B cell (primary cell): Measurements from ENCODE around the gene KRT73. TPM values are rescaled to one million over a fixed set of nuclear protein-coding genes. Genes with fewer than 3 reads are reported as not detected.

Experiments
- ATAC-seq: fragments of 200-7000 bp; cut with Tn5 transposase; one replicate; pipeline ENCODE4 v1.10.0; 2021; ENCODE audit warnings: low read depth, mild to moderate bottlenecking, moderate number of reproducible peaks, moderate library complexity
- CTCF ChIA-PET: fragments of 350-600 bp; sonication (Branson Sonifier 250); formaldehyde crosslinking; loops from one replicate; lab custom pipeline; 2021; ENCODE audit warnings: antibody characterized with exemption, inconsistent platforms; lab: Charles Lee
- POLR2A ChIA-PET: fragments of 350-600 bp; sonication (Branson Sonifier 250); formaldehyde crosslinking; loops from one replicate; lab custom pipeline; 2021; ENCODE audit warnings: antibody characterized with exemption; lab: Charles Lee
- DNase-seq: peaks from one replicate; pipeline ENCODE4 v3.0.0; 2013
- H2AFZ ChIP-seq: 2 replicates; pipeline ENCODE4 v1.6.1; 2012; ENCODE audit warnings: mild to moderate bottlenecking, low read depth, low read length; ENCODE audit not compliant: insufficient read depth, poor library complexity, severe bottlenecking
- H3K27ac ChIP-seq, 2 donors: 1 replicate in 1 of 2; 2 replicates in 1 of 2; pipeline ENCODE4 v1.5.1; 2012 to 2013; ENCODE audit warnings: low read length in 2 of 2, mild to moderate bottlenecking in 2 of 2, moderate library complexity in 1 of 2
- H3K27me3 ChIP-seq, 4 experiments: fragments of 200-600 bp in 1 of 4; sonication (generic) in 1 of 4; replicated peaks in 1 of 4; 1 replicate in 2 of 4; 2 replicates in 2 of 4; pipeline versions ENCODE4 v1.6.1 to v1.7.0; 2013 to 2016; ENCODE audit warnings: low read length in 3 of 4, mild to moderate bottlenecking in 2 of 4, mixed read lengths in 1 of 4, moderate library complexity in 1 of 4; ENCODE audit not compliant: insufficient read depth in 4 of 4, control insufficient read depth in 3 of 4; ENCODE audit errors: control extremely low read depth in 1 of 4
- H3K36me3 ChIP-seq, 2 experiments: replicated peaks in 1 of 2; 1 replicate in 1 of 2; 2 replicates in 1 of 2; pipeline versions ENCODE4 v1.6.1 to v1.7.1; 2013; ENCODE audit warnings: low read length in 1 of 2; ENCODE audit not compliant: insufficient read depth in 2 of 2, control insufficient read depth in 1 of 2; ENCODE audit errors: control extremely low read depth in 1 of 2, extremely low read depth in 1 of 2
- H3K4me1 ChIP-seq, 2 donors: fragments of 200-600 bp in 1 of 2; sonication (generic) in 1 of 2; 1 replicate in 1 of 2; 2 replicates in 1 of 2; pipeline versions ENCODE4 v1.5.1 to v1.6.1; 2013 to 2017; ENCODE audit warnings: low read length in 2 of 2; ENCODE audit not compliant: control insufficient read depth in 2 of 2, insufficient read depth in 2 of 2
- H3K4me2 ChIP-seq: replicated peaks from 2 replicates; pipeline ENCODE3; 2012; ENCODE audit warnings: mild to moderate bottlenecking, low read depth, low read length; ENCODE audit not compliant: poor library complexity, severe bottlenecking
- H3K4me3 ChIP-seq, 5 experiments: fragments of 200-600 bp in 1 of 5; sonication (generic) in 1 of 5; 1 replicate in 3 of 5; 2 replicates in 2 of 5; pipeline versions ENCODE4 v1.5.1 to v1.7.0; 2011 to 2016; ENCODE audit warnings: low read length in 4 of 5, mild to moderate bottlenecking in 4 of 5, low read depth in 2 of 5, control low read depth in 1 of 5, moderate library complexity in 1 of 5; ENCODE audit not compliant: insufficient read depth in 1 of 5; ENCODE audit errors: control extremely low read depth in 1 of 5, extremely low read depth in 1 of 5
- H3K79me2 ChIP-seq: fragments of 200-600 bp; sonication (generic); one replicate; pipeline ENCODE4 v1.6.0; 2016; ENCODE audit warnings: low read length; ENCODE audit not compliant: control insufficient read depth, insufficient read depth
- H3K9ac ChIP-seq: fragments of 200-600 bp; sonication (generic); 2 replicates; pipeline ENCODE4 v1.6.1; 2017; ENCODE audit warnings: mild to moderate bottlenecking, low read length, moderate library complexity
- H3K9me3 ChIP-seq, 3 donors: one replicate each; pipeline versions ENCODE4 v1.6.1 to v1.7.1; 2013; ENCODE audit warnings: low read length in 2 of 3; ENCODE audit not compliant: control insufficient read depth in 2 of 3, insufficient read depth in 1 of 3; ENCODE audit errors: control extremely low read depth in 1 of 3
- H4K20me1 ChIP-seq: 2 replicates; pipeline ENCODE4 v1.6.0; 2012; ENCODE audit warnings: mild to moderate bottlenecking, low read length; ENCODE audit not compliant: insufficient read depth, control insufficient read depth, poor library complexity, severe bottlenecking
- H3K27ac Mint-ChIP-seq: one replicate; pipeline ENCODE4 v1.8.0; 2021; ENCODE audit warnings: mixed read lengths
- H3K27me3 Mint-ChIP-seq: one replicate; pipeline ENCODE4 v1.8.0; 2021; ENCODE audit warnings: mixed read lengths
- H3K4me1 Mint-ChIP-seq: one replicate; pipeline ENCODE4 v1.8.0; 2021; ENCODE audit warnings: mixed read lengths
- H3K4me3 Mint-ChIP-seq: one replicate; pipeline ENCODE4 v1.8.0; 2021; ENCODE audit warnings: mixed read lengths
- H3K9me3 Mint-ChIP-seq: one replicate; pipeline ENCODE4 v1.8.0; 2022; ENCODE audit warnings: mixed read lengths; ENCODE audit not compliant: insufficient read depth
- EZH2 ChIP-seq: IDR thresholded peaks from 2 replicates; pipeline ENCODE4 v1.6.1; 2012; ENCODE audit warnings: borderline replicate concordance, low read depth, mild to moderate bottlenecking, moderate library complexity, low read length; ENCODE audit not compliant: insufficient read depth, poor library complexity, severe bottlenecking
- WGBS: methylation state at CpG from one replicate; pipeline ENCODE4 v1.1.5; 2013; ENCODE audit warnings: missing lambda C conversion rate; ENCODE audit not compliant: insufficient coverage; 5-methylcytosine and 5-hydroxymethylcytosine counted together
- intact Hi-C: fragments of 100-400 bp; cut with micrococcal nuclease; formaldehyde crosslinking; loops from one replicate; pipeline ENCODE4 v1.10.0; 2022
- polyA plus RNA-seq: library from polyadenylated mRNA; depleted of rRNA; stranded (reverse); fragments of >200 nt; gene quantifications from 2 replicates; pipeline ENCODE4 v1.2.3, GENCODE V29; 2012
- total RNA-seq, 2 donors: library from RNA; stranded (reverse); fragments of 120-200 nt in 1 of 2; gene quantifications; 1 replicate in 1 of 2; 2 replicates in 1 of 2; pipeline versions ENCODE4 v1.2.3 to v1.2.4, GENCODE V29; 2013 to 2022
- TF ChIP-seq, protein P1 (sequence below): fragments of 200-600 bp; IDR thresholded peaks from one replicate; pipeline ENCODE4 v1.8.0; 2022; ENCODE audit warnings: antibody characterized with exemption, mild to moderate bottlenecking

Gene KRT73
- total and polyA plus RNA-seq, 2 donors (not counting 1 experiment from before 2014, with no cell fraction given), result 0.07 TPM; not detected in 1

- Histone ChIP-seq H4K20me1 (no peaks in the 10 kb centered on the region), H3K4me2 (no peak overlapping the region), H3K4me1 (no peaks in the 10 kb centered on the region), H3K79me2 (no peaks in the 10 kb centered on the region), H3K9me3 (no peaks in the 10 kb centered on the region), H2AFZ (no peak overlapping the region), H3K36me3 (no peaks in the 10 kb centered on the region), H3K27me3 (peaks cover 0 to 5% (median 1%) of the 10 kb centered on the region in 4 experiments), H3K9ac (no peak overlapping the region), H3K4me3 (no peak overlapping the region), H3K27ac (no peak overlapping the region)
- DNase-seq (no peak), ATAC-seq (no peak)
- intact Hi-C loops, result no loop called here
- Mint-ChIP-seq H3K27me3 (peaks cover 20% of the 10 kb centered on the region), H3K4me1 (no peaks in the 10 kb centered on the region), H3K9me3 (no peaks in the 10 kb centered on the region), H3K4me3 (no peak overlapping the region), H3K27ac (no peak overlapping the region)
- ChIA-PET CTCF (no interaction called here), POLR2A (no interaction called here)
- 80% methylated on average over 6 of the region's 7 CpGs for WGBS
- TF ChIP-seq, protein P1, sequence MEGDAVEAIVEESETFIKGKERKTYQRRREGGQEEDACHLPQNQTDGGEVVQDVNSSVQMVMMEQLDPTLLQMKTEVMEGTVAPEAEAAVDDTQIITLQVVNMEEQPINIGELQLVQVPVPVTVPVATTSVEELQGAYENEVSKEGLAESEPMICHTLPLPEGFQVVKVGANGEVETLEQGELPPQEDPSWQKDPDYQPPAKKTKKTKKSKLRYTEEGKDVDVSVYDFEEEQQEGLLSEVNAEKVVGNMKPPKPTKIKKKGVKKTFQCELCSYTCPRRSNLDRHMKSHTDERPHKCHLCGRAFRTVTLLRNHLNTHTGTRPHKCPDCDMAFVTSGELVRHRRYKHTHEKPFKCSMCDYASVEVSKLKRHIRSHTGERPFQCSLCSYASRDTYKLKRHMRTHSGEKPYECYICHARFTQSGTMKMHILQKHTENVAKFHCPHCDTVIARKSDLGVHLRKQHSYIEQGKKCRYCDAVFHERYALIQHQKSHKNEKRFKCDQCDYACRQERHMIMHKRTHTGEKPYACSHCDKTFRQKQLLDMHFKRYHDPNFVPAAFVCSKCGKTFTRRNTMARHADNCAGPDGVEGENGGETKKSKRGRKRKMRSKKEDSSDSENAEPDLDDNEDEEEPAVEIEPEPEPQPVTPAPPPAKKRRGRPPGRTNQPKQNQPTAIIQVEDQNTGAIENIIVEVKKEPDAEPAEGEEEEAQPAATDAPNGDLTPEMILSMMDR, result no peak
- no peak for TF ChIP-seq EZH2
These were observed 11.7 kb upstream of the KRT73 start for GRCh38 chr12:52630008-52630500.

DNA sequence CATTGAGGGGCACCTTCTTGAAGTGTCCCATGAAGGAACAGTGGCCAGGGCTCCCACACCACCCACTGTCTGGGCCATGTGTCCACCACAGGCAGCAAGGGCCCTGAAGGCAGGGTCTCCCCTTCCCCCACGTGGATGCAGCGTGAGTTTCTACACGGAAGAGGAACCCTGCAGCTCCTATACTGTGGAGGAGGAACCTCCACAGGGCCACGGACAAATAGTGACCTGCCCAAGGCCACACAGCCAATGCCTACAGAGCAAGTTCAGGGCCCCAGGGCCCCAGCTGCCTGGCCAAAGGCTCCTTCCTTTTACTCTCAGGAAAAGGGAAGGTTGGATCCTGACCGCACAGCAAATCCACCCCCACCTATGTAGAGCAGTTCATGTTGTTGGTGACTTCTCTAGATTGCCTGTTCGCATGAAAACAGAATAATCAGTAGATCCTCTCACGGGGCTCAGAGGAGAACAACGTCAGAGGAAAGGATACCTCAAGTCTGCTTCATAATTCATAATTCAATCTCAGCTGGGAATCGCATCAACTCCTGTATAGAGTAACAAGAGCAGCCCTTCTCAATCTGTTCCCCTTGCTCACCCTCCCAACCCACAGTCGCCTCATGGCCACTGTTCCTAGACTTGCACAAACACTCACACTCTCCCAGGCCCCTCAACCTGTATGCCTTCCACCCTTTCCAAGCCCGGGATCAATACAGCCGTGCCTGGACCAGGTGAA lies 11.1 kb upstream of the KRT73 start:
- Histone ChIP-seq H3K36me3 (no peaks in the 10 kb centered on the region), H3K4me2 (no peak overlapping the region), H2AFZ (no peak overlapping the region), H3K27me3 (peaks cover 0 to 2% (median 0%) of the 10 kb centered on the region in 4 experiments), H3K4me1 (no peaks in the 10 kb centered on the region), H3K9ac (no peak overlapping the region), H3K79me2 (no peaks in the 10 kb centered on the region), H3K9me3 (no peaks in the 10 kb centered on the region), H3K27ac (no peak overlapping the region), H4K20me1 (no peaks in the 10 kb centered on the region), H3K4me3 (no peak overlapping the region)
- no peaks in the 10 kb centered on the region for H3K9me3 Mint-ChIP-seq
- no peaks in the 10 kb centered on the region for H3K4me1 Mint-ChIP-seq
- H3K27ac Mint-ChIP-seq, result no peak overlapping the region
- H3K4me3 Mint-ChIP-seq, result no peak overlapping the region
- no peak for TF ChIP-seq EZH2
- TF ChIP-seq, protein P1, result no peak
- WGBS, result 76% methylated on average over 9 of the region's 12 CpGs
- ChIA-PET POLR2A (no interaction called here), CTCF (no interaction called here)
- intact Hi-C loops, result no loop called here
- DNase-seq (no peak), ATAC-seq (no peak)
- peaks cover 22% of the 10 kb centered on the region for H3K27me3 Mint-ChIP-seq
